SIG-M5 treated with dmso at 0.1 percent for 504 hours (cell line): Measurements from ENCODE around the gene CTSC.
A peak's percentile ranks its signal among the peaks of the same experiment; 100 is the strongest.
"Not testable (repeated sequence)": the region's sequence is repeated elsewhere in the genome, so short reads cannot be mapped to it uniquely, and the experiment has no call there.

Source experiments
- DNase-seq: peaks from one replicate; lab custom pipeline; 2025; ENCODE audit not compliant: unreplicated experiment; lab: John Stamatoyannopoulos, UW

Gene CTSC

DNA sequence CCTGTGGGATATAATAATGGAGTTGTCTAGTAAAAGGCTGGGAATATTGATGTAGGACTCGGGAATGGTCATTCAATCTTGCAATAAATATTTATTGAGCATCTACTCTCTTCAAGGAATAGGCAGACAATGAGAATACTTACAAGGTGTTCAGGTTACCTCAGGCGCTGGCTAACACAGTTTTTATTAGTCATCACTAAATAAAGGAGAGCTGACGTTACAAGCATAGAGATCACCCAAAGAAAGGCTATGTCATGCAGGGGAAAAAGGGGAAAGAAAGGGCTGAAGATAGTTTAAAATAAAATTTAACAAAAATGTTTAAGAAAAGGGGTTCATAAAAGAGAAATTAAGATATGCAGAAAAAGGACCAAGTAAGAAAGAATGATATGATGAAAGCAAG lies 15.8 kb upstream of the CTSC start:
- DNase-seq, result no peak

GRCh38 chr11:88352139-88352538 lies 14.6 kb upstream of the CTSC start:
- no peak for DNase-seq

GRCh38 chr11:88348870-88349269 lies 11.3 kb upstream of the CTSC start:
- no peak for DNase-seq

- DNase-seq, result no peak
Observed at GRCh38 chr11:88345949-88346348, 8.4 kb upstream of the CTSC start.

GRCh38 chr11:88345408-88345807 lies 7.9 kb upstream of the CTSC start:
- peak; percentile 50 for DNase-seq

GRCh38 chr11:88344869-88345268 lies 7.3 kb upstream of the CTSC start:
- peak; percentile 29 for DNase-seq

GRCh38 chr11:88341522-88342251 lies 4.2 kb upstream of the CTSC start:
- DNase-seq, result no peak

DNA sequence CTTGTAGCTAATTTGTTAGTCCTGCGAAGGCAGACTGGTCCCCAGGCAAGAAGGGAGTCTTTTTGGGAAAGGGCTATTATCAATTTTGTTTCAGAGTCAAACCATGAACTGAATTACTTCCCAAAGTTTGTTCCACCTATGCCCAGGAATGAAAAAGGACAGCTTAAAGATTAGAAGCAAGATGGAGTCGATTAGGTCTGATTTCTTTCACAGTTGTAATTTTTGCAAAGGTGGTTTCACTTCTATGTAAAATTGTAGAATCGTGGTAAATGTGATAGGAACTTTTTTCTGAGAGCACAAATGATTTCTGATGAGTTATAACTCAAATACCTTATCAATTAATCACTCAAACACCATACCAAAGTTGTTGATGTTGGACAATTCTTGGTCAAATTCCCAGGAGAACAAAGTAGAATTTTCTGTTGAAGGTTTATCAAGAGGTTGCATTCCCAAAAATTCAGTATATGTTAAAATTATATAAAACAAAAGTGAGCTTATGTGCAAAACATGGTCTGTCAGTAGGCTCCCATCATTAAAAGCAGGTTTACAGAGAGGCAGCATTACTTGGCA lies 2.9 kb upstream of the CTSC start:
- no peak for DNase-seq

- peak; percentile 97 for DNase-seq
Observed at GRCh38 chr11:88337987-88338668, 592 bp upstream of the CTSC start.

DNA sequence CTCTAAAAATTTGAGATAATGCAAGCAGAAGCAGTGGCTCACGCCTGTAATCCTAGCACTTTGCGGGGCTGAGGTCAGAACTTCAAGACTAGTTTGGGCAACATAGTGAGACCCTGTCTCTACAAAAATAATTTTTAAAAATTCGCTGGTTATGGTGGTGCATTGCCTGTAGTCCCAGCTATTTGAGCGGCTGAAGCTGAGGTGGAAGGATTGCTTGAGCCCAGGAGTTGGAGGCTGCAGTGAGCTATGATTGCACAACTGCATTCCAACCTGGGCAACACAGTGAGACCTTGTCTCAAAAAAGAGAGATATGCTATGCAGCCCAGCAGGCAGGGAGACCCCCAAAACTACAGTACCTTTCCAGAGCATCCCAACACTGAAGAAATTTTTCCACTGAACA lies 2.3 kb downstream of the CTSC start:
- DNase-seq, result peak; percentile 17

- DNase-seq, result no peak
Observed at GRCh38 chr11:88333862-88334261, 3.7 kb downstream of the CTSC start.

DNA sequence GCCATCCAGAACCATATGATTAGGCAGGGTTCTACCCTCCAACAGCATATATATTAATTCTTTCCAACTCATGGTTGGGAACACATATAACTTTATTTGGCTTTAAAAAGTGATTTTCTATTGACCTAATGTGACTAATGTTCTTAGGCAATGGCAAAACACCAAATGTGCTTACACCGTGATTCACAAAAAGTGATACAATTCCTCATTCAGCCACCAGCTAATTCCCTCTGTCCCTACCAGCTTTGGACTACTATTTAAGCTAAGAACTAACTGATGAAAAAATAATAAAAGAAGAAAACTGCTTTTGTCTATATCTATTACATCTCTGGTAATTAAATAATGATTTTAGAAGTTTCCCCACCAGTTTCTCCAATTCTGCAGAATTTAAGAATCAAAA lies 4.7 kb downstream of the CTSC start:
- DNase-seq, result no peak

DNA sequence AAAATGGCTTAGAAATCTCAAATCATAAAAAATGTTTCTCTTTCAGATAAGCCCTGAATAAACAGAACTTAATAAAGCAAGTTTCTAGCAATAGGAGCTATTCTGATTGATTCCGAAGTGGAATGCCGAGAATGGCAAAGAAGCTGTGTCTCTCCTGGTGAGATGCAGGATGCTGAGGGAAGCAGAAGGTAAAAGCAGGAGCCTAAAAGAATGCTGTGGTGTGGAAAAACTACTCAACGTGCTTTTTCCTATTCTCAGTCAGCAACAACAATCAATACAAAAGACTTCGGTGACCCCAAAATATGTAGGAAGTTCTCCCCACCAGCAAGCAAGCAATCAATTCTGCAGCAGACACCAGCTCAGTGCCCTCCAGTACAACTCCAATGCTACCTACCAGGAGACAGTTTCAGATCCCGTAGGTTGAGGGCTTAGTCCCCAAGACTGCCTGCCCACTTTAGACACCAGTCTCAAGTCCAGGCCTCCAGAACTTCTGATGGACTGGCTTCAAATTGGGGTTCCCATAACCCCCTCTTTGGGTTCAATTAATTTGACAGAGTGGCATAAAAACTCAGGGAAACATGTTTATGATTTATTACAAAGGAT lies 6.6 kb downstream of the CTSC start:
- DNase-seq, result no peak

DNA sequence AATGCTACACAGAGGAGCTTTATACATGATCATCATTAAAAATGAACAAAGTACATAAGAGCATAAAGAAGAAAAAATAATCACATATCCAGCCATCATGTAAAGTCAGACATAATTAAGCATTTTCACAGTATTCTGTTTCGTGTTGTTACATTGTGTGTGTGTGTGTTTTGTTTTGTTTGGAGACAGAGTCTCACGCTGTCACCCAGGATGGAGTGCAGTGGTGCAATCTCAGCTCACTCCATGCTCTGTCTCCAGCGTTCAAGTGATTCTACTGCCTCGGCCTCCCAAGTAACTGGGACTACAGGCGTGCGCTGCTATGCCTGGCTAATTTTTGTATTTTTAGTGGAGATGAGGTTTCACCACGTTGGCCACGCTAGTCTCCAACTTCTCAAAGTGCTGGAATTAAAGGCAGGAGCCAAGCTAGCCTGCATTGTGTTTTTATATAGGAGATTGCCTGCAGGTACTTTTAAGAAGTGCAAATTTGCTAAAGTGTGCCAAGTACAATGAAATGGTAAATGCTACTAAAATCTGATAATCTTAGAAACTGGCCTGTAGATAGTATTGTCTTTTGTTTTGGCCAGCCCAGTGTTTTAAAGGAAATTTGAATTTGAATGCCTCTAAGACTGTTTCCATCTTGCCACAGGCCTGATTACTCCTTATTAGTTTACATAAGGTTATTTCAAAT lies 7.8 kb downstream of the CTSC start:
- no peak for DNase-seq

DNA sequence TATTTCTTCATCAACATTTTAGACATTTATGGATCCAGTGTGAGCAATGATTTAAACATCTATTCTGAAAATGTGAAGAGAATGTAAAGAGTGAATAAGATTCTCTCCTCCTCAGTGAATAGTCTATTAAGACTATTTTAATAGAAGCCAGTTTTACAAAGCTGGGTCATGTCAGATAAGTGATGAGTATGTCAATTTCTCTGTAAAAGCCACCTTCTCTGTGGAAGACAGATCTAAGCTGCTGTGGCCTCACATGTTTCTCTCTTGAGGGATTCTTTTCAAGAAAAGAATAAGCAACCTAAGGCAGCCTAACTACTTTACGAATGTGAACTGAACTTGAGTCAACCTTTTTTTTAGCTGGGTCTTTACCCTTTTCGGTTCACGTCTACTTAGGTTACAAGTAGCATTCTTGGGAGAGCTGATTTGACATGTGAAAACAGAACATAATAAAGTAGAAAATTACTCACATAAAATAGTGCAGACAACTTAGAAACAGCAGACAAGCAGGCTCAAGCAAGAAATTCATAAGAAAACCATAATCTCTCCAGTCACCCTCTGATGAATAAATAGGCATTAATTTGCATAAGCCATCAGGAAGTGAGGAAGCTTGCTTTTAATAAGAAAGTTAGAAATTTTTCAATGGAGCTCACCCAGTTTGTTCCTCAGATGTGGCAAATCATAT lies 9.9 kb downstream of the CTSC start:
- no peak for DNase-seq

DNA sequence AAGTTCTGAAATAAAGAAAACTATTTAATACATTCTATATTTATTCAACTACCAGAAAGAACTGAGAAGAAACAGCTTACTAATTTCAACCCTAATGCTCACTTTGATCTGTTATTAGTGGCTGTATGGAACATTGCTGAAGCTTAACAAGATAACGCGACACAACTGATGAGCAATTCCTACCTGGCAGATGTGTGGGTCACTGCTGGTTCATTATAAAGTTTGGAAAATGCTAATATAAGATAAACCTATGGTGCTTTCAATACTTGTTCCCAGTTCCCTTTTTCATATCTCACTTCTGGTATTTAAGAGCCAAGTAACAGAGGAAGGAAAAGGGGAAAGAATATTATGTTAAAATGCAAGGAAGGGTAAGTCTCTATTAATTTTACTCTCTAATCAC lies 10.5 kb downstream of the CTSC start:
- peak; percentile 34 for DNase-seq

- no peak for DNase-seq
Observed at GRCh38 chr11:88326099-88326498, 11.4 kb downstream of the CTSC start.

- DNase-seq, result no peak
Observed at GRCh38 chr11:88324562-88325345, 12.8 kb downstream of the CTSC start.

GRCh38 chr11:88322881-88323280 lies 14.7 kb downstream of the CTSC start:
- DNase-seq, result not testable (repeated sequence)

DNA sequence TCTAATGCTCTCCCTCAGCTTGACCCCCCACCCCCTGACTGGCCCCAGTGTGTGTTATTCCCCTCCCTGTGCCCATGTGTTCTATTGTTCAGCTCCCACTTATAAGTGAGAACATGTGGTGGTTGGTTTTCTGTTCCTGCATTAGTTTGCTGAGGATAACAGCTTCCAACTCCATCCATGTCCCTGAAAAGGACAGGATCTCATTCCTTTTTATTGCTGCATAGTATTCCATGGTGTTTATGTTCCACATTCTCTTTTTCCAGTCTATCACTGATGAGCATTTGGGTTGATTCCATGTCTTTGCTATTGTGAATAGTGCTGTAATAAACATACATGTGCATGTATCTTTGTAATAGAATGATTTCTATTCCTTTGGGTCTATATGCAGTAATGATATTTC lies 16.1 kb downstream of the CTSC start:
- not testable (repeated sequence) for DNase-seq
